HG03196 (cell line): ENCODE measurements around the gene SPRR2D.
"Not testable (repeated sequence)": the region's sequence is repeated elsewhere in the genome, so short reads cannot be mapped to it uniquely, and the experiment has no call there.

Experiments used
- ATAC-seq: cut with Tn5 transposase; IDR thresholded peaks from one replicate; pipeline ENCODE4 v1.9.1; 2021; ENCODE audit not compliant: unreplicated experiment

SPRR2D gene

GRCh38 chr1:153021829-153022228 is 19.1 kb downstream of the SPRR2D start:
- not testable (repeated sequence) for ATAC-seq

GRCh38 chr1:153011235-153011758 is 29.6 kb downstream of the SPRR2D start:
- not testable (repeated sequence) for ATAC-seq

GRCh38 chr1:153001382-153001781 is 39.5 kb downstream of the SPRR2D start, which contains the start of gene SPRR3:
Gene SPRR3, plus strand, starts transcription at chr1:153001749. Its CDS starts 1,272 bp downstream, at chr1:153003021.
- ATAC-seq, result no peak

GRCh38 chr1:153000294-153000693 is 40.6 kb downstream of the SPRR2D start:
- no peak for ATAC-seq

- ATAC-seq, result no peak
Observed at GRCh38 chr1:152999818-153000217, 41.1 kb downstream of the SPRR2D start.

GRCh38 chr1:152998476-152998875 is 42.4 kb downstream of the SPRR2D start:
- ATAC-seq, result no peak

- no peak for ATAC-seq
Observed at GRCh38 chr1:152997901-152998300, 43.0 kb downstream of the SPRR2D start.

- ATAC-seq, result no peak
Observed at GRCh38 chr1:152996633-152997400, 44.1 kb downstream of the SPRR2D start.

- ATAC-seq, result no peak
Observed at GRCh38 chr1:152995842-152996241, 45.1 kb downstream of the SPRR2D start.

GRCh38 chr1:152993186-152993585 is 47.7 kb downstream of the SPRR2D start:
- ATAC-seq, result no peak
